ENCODE data around the gene LAGE3. TPM values are rescaled to one million over a fixed set of nuclear protein-coding genes. Genes with fewer than 3 reads are reported as not detected.

Gene LAGE3
- total RNA-seq, 1 experiment from 2014 or later = 51.8 TPM

- Histone ChIP-seq H3K27me3 (ENCODE audit: low read length) (no peaks in the 10 kb centered on the region), H3K4me1 (ENCODE audit: low read length) (peaks cover 22% of the 10 kb centered on the region), H2AFZ (ENCODE audit: low read length) (no peak overlapping the region), H3K79me2 (ENCODE audit: low read length) (peaks cover 31% of the 10 kb centered on the region), H3K4me2 (ENCODE audit: low read depth, low read length, poor library complexity, severe bottlenecking) (no peak overlapping the region), H3K9ac (ENCODE audit: low read length) (no peak overlapping the region), H3K27ac (ENCODE audit: low read length) (no peak overlapping the region), H3K9me3 (ENCODE audit: low read length) (no peaks in the 10 kb centered on the region), H4K20me1 (ENCODE audit: insufficient read depth, low read depth, low read length) (peaks cover 7% of the 10 kb centered on the region; the same call in 1 of the 2 replicates), H3K36me3 (ENCODE audit: insufficient read depth, low read length) (no peaks in the 10 kb centered on the region), H3K4me3 (ENCODE audit: low read length) (no peak overlapping the region), H3K9me2 (replicated peaks; ENCODE audit: insufficient read depth, low read length) (no peaks in the 10 kb centered on the region)
- DNase-seq = no peak
Measured at GRCh38 chrX:154441564-154441963, 37.5 kb downstream of the LAGE3 start.

GRCh38 chrX:154440623-154441357 lies 38.3 kb downstream of the LAGE3 start:
- Histone ChIP-seq H3K4me2 (ENCODE audit: low read depth, low read length, poor library complexity, severe bottlenecking) (no peak overlapping the region), H2AFZ (ENCODE audit: low read length) (no peak overlapping the region), H4K20me1 (ENCODE audit: insufficient read depth, low read depth, low read length) (peaks cover 7% of the 10 kb centered on the region; the same call in 1 of the 2 replicates), H3K27me3 (ENCODE audit: low read length) (no peaks in the 10 kb centered on the region), H3K9ac (ENCODE audit: low read length) (no peak overlapping the region), H3K4me3 (ENCODE audit: low read length) (no peak overlapping the region), H3K27ac (ENCODE audit: low read length) (no peak overlapping the region), H3K79me2 (ENCODE audit: low read length) (peaks cover 31% of the 10 kb centered on the region), H3K9me3 (ENCODE audit: low read length) (no peaks in the 10 kb centered on the region), H3K4me1 (ENCODE audit: low read length) (peaks cover 25% of the 10 kb centered on the region), H3K36me3 (ENCODE audit: insufficient read depth, low read length) (no peaks in the 10 kb centered on the region), H3K9me2 (replicated peaks; ENCODE audit: insufficient read depth, low read length) (no peaks in the 10 kb centered on the region)
- no peak for DNase-seq

- Histone ChIP-seq H4K20me1 (ENCODE audit: insufficient read depth, low read depth, low read length) (peaks cover 7% of the 10 kb centered on the region; the same call in 1 of the 2 replicates), H3K4me2 (ENCODE audit: low read depth, low read length, poor library complexity, severe bottlenecking) (no peak overlapping the region), H3K9ac (ENCODE audit: low read length) (no peak overlapping the region), H3K9me3 (ENCODE audit: low read length) (no peaks in the 10 kb centered on the region), H3K36me3 (ENCODE audit: insufficient read depth, low read length) (no peaks in the 10 kb centered on the region), H3K4me1 (ENCODE audit: low read length) (peaks cover 20% of the 10 kb centered on the region), H3K27me3 (ENCODE audit: low read length) (no peaks in the 10 kb centered on the region), H3K79me2 (ENCODE audit: low read length) (peaks cover 26% of the 10 kb centered on the region), H2AFZ (ENCODE audit: low read length) (no peak overlapping the region), H3K4me3 (ENCODE audit: low read length) (no peak overlapping the region), H3K9me2 (replicated peaks; ENCODE audit: insufficient read depth, low read length) (no peaks in the 10 kb centered on the region), H3K27ac (ENCODE audit: low read length) (no peak overlapping the region)
- no peak for DNase-seq
Measured at GRCh38 chrX:154439841-154440240, 39.2 kb downstream of the LAGE3 start.

- Histone ChIP-seq H3K4me3 (ENCODE audit: low read length) (peak overlapping the region; percentile 71), H3K79me2 (ENCODE audit: low read length) (peaks cover 21% of the 10 kb centered on the region), H2AFZ (ENCODE audit: low read length) (no peak overlapping the region), H3K36me3 (ENCODE audit: insufficient read depth, low read length) (no peaks in the 10 kb centered on the region), H3K27me3 (ENCODE audit: low read length) (no peaks in the 10 kb centered on the region), H3K9ac (ENCODE audit: low read length) (peak overlapping the region; percentile 85), H3K9me3 (ENCODE audit: low read length) (no peaks in the 10 kb centered on the region), H4K20me1 (ENCODE audit: insufficient read depth, low read depth, low read length) (peaks cover 7% of the 10 kb centered on the region; the same call in 1 of the 2 replicates), H3K27ac (ENCODE audit: low read length) (peak overlapping the region; percentile 19; the same call in 1 of the 2 replicates), H3K4me2 (ENCODE audit: low read depth, low read length, poor library complexity, severe bottlenecking) (peak overlapping the region; percentile 75), H3K4me1 (ENCODE audit: low read length) (peaks cover 12% of the 10 kb centered on the region), H3K9me2 (replicated peaks; ENCODE audit: insufficient read depth, low read length) (no peaks in the 10 kb centered on the region)
- DNase-seq = no peak
Measured at GRCh38 chrX:154437971-154438893, 40.8 kb downstream of the LAGE3 start.

GRCh38 chrX:154436983-154437752 lies 41.9 kb downstream of the LAGE3 start, which contains the start of gene GDI1:
Gene GDI1, plus strand, starts transcription at chrX:154437154. Its CDS starts 101 bp downstream, at chrX:154437255.
- Histone ChIP-seq H3K4me3 (ENCODE audit: low read length) (peak within 1 kb of the TSS; percentile 71), H4K20me1 (ENCODE audit: insufficient read depth, low read depth, low read length) (peaks cover 7% of the 10 kb centered on the region; the same call in 1 of the 2 replicates), H3K9me2 (replicated peaks; ENCODE audit: insufficient read depth, low read length) (no peaks in the 10 kb centered on the region), H3K27me3 (ENCODE audit: low read length) (no peaks in the 10 kb centered on the region), H3K79me2 (ENCODE audit: low read length) (peaks cover 21% of the 10 kb centered on the region), H3K36me3 (ENCODE audit: insufficient read depth, low read length) (no peaks in the 10 kb centered on the region), H3K27ac (ENCODE audit: low read length) (peak within 1 kb of the TSS; percentile 19; the same call in 1 of the 2 replicates), H2AFZ (ENCODE audit: low read length) (no peak within 1 kb of the TSS), H3K9ac (ENCODE audit: low read length) (peak within 1 kb of the TSS; percentile 85), H3K4me1 (ENCODE audit: low read length) (peaks cover 11% of the 10 kb centered on the region), H3K9me3 (ENCODE audit: low read length) (no peaks in the 10 kb centered on the region), H3K4me2 (ENCODE audit: low read depth, low read length, poor library complexity, severe bottlenecking) (peak within 1 kb of the TSS; percentile 75)
- peak; percentile 73 for DNase-seq

- no peaks in the 10 kb centered on the region for H3K36me3 ChIP-seq (ENCODE audit: insufficient read depth, low read length)
- H3K27me3 ChIP-seq (ENCODE audit: low read length) = no peaks in the 10 kb centered on the region
- peak overlapping the region; percentile 85 for H3K9ac ChIP-seq (ENCODE audit: low read length)
- H3K4me3 ChIP-seq (ENCODE audit: low read length) = peak overlapping the region; percentile 71; the same call in 1 of the 2 replicates
- H3K79me2 ChIP-seq (ENCODE audit: low read length) = peaks cover 21% of the 10 kb centered on the region
- no peak overlapping the region for H3K27ac ChIP-seq (ENCODE audit: low read length)
- peaks cover 7% of the 10 kb centered on the region; the same call in 1 of the 2 replicates for H4K20me1 ChIP-seq (ENCODE audit: insufficient read depth, low read depth, low read length)
- H3K4me1 ChIP-seq (ENCODE audit: low read length) = peaks cover 11% of the 10 kb centered on the region
- no peak overlapping the region for H3K4me2 ChIP-seq (ENCODE audit: low read depth, low read length, poor library complexity, severe bottlenecking)
- no peak overlapping the region for H2AFZ ChIP-seq (ENCODE audit: low read length)
- DNase-seq = peak; percentile 66
- H3K9me3 ChIP-seq (ENCODE audit: low read length) = no peaks in the 10 kb centered on the region
- H3K9me2 ChIP-seq (replicated peaks; ENCODE audit: insufficient read depth, low read length) = no peaks in the 10 kb centered on the region
Measured at GRCh38 chrX:154436374-154436982, 42.6 kb downstream of the LAGE3 start.

GRCh38 chrX:154435171-154435733 lies 43.8 kb downstream of the LAGE3 start:
- Histone ChIP-seq H3K27me3 (ENCODE audit: low read length) (no peaks in the 10 kb centered on the region), H3K4me3 (ENCODE audit: low read length) (no peak overlapping the region), H3K9me3 (ENCODE audit: low read length) (no peaks in the 10 kb centered on the region), H3K27ac (ENCODE audit: low read length) (no peak overlapping the region), H3K9me2 (replicated peaks; ENCODE audit: insufficient read depth, low read length) (no peaks in the 10 kb centered on the region), H2AFZ (ENCODE audit: low read length) (no peak overlapping the region), H4K20me1 (ENCODE audit: insufficient read depth, low read depth, low read length) (peaks cover 7% of the 10 kb centered on the region; the same call in 1 of the 2 replicates), H3K4me2 (ENCODE audit: low read depth, low read length, poor library complexity, severe bottlenecking) (no peak overlapping the region), H3K79me2 (ENCODE audit: low read length) (peaks cover 21% of the 10 kb centered on the region), H3K9ac (ENCODE audit: low read length) (no peak overlapping the region), H3K36me3 (ENCODE audit: insufficient read depth, low read length) (no peaks in the 10 kb centered on the region), H3K4me1 (ENCODE audit: low read length) (peaks cover 11% of the 10 kb centered on the region)
- no peak for DNase-seq
